ENCODE measurements around the gene ATP11A. TPM values are rescaled to one million over a fixed set of nuclear protein-coding genes. Genes with fewer than 3 reads are reported as not detected.

Gene ATP11A
- total and polyA plus RNA-seq, 10 of the 15 experiments (the other 5 are each of a cell fraction or from before 2014, with no cell fraction given): 1.4 to 69.6 (median 14.4) TPM

- H3K9ac ChIP-seq (ENCODE audit: control insufficient read depth, insufficient read depth, low read length): no peak overlapping the region
- no peak for TF ChIP-seq SUZ12 (IDR thresholded peaks at IDR 0.05; ENCODE audit: unreplicated experiment)
- TF ChIP-seq CBX5 (IDR thresholded peaks at IDR 0.05; ENCODE audit: low read depth): no peak
- peaks cover 0 to 9% of the 10 kb centered on the region in 2 experiments; a peak in 2 of 4 replicates for H3K36me3 ChIP-seq (ENCODE audit: control insufficient read depth in 2 of 2, insufficient read depth in 2 of 2, low read length in 1 of 2)
- no peaks in the 10 kb centered on the region for H3K27me3 ChIP-seq (replicated peaks in 1 of 2; ENCODE audit: control insufficient read depth in 2 of 2, insufficient read depth in 2 of 2, low read length in 1 of 2)
- ChIA-PET CTCF (no interaction called here), POLR2A (no interaction called here), RAD21 (ENCODE audit: unreplicated experiment) (no interaction called here), SMC1A (ENCODE audit: uncharacterized antibody, unreplicated experiment) (interaction anchor here (0.7 kb wide), 1 partner anchor 10 kb away, joined by 3 read pairs; no protein-coding TSS in a partner anchor)
- H4K20me1 ChIP-seq (ENCODE audit: control insufficient read depth, insufficient read depth): no peaks in the 10 kb centered on the region
- no peak overlapping the region for H3K4me2 ChIP-seq (ENCODE audit: control insufficient read depth, insufficient read depth)
- DNase-seq (ENCODE audit: low read depth, low spot score) (no peak), ATAC-seq (no peak), FAIRE-seq (no peak)
- intact Hi-C loops (cut with micrococcal nuclease; ENCODE audit: unreplicated experiment) (no loop called here), in situ Hi-C loops (cut with MboI) (no loop called here)
- peaks cover 15% of the 10 kb centered on the region for H3K79me2 ChIP-seq (ENCODE audit: control insufficient read depth, insufficient read depth, low read length)
- H3K4me3 ChIP-seq: no peak overlapping the region
- no peaks in the 10 kb centered on the region for H3K9me3 ChIP-seq (replicated peaks; ENCODE audit: control insufficient read depth, insufficient read depth, low read length)
- BruUV-seq (replicated peaks): no TSS peak
- peaks cover 13% of the 10 kb centered on the region for H3K4me1 ChIP-seq (ENCODE audit: control insufficient read depth, insufficient read depth, low read length)
- H3K27ac ChIP-seq (ENCODE audit: control insufficient read depth, insufficient read depth): no peak overlapping the region
- 96% methylated on average over 8 of the region's 8 CpGs for WGBS (ENCODE audit: insufficient coverage, insufficient replicate concordance, low lambda C conversion rate, missing lambda C conversion rate)
- no peak overlapping the region for H2AFZ ChIP-seq (ENCODE audit: control insufficient read depth, low read depth, low read length)
Measured at GRCh38 chr13:112772929-112773328, 83.1 kb downstream of the ATP11A start.

- intact Hi-C loops (cut with micrococcal nuclease; ENCODE audit: unreplicated experiment) (no loop called here), in situ Hi-C loops (cut with MboI) (no loop called here)
- no peak overlapping the region for H3K27ac ChIP-seq (ENCODE audit: control insufficient read depth, insufficient read depth)
- no peak overlapping the region for H3K9ac ChIP-seq (ENCODE audit: control insufficient read depth, insufficient read depth, low read length)
- no peaks in the 10 kb centered on the region for H3K9me3 ChIP-seq (replicated peaks; ENCODE audit: control insufficient read depth, insufficient read depth, low read length)
- no peak overlapping the region for H3K4me2 ChIP-seq (ENCODE audit: control insufficient read depth, insufficient read depth)
- no peak overlapping the region for H2AFZ ChIP-seq (ENCODE audit: control insufficient read depth, low read depth, low read length)
- 74% methylated on average over 24 of the region's 25 CpGs for WGBS (ENCODE audit: insufficient coverage, insufficient replicate concordance, low lambda C conversion rate, missing lambda C conversion rate)
- DNase-seq (ENCODE audit: low read depth, low spot score) (no peak), ATAC-seq (no peak), FAIRE-seq (no peak)
- peaks cover 8% of the 10 kb centered on the region for H3K79me2 ChIP-seq (ENCODE audit: control insufficient read depth, insufficient read depth, low read length)
- ChIA-PET POLR2A (no interaction called here), RAD21 (ENCODE audit: unreplicated experiment) (no interaction called here), SMC1A (ENCODE audit: uncharacterized antibody, unreplicated experiment) (interaction anchor here (0.7 kb wide), 1 partner anchor 9 kb away, joined by 3 read pairs; no protein-coding TSS in a partner anchor), CTCF (no interaction called here)
- TF ChIP-seq ZNF24 (IDR thresholded peaks at IDR 0.05) (no peak), IRF5 (IDR thresholded peaks at IDR 0.05; ENCODE audit: borderline replicate concordance) (no peak), ZBTB33 (IDR thresholded peaks at IDR 0.05) (no peak), TCF7 (IDR thresholded peaks at IDR 0.05; ENCODE audit: borderline replicate concordance) (no peak), MAX (IDR thresholded peaks at IDR 0.05; ENCODE audit: low read depth, low read length) (no peak), ZNF207 (IDR thresholded peaks at IDR 0.05; ENCODE audit: borderline replicate concordance) (no peak), CBX5 (IDR thresholded peaks at IDR 0.05; ENCODE audit: low read depth) (no peak), IKZF1 (conservative IDR thresholded peaks at IDR 0.05) (no peak), CHD4 (IDR thresholded peaks at IDR 0.05) (no peak), BACH1 (IDR thresholded peaks at IDR 0.05; ENCODE audit: borderline replicate concordance) (no peak), SMC3 (IDR thresholded peaks at IDR 0.05; ENCODE audit: borderline replicate concordance, low read length) (no peak)
- peaks cover 4% of the 10 kb centered on the region; the same call in 1 of the 2 replicates for H3K4me1 ChIP-seq (ENCODE audit: control insufficient read depth, insufficient read depth, low read length)
- H3K4me3 ChIP-seq: no peak overlapping the region
- no peaks in the 10 kb centered on the region for H4K20me1 ChIP-seq (ENCODE audit: control insufficient read depth, insufficient read depth)
- no peaks in the 10 kb centered on the region for H3K27me3 ChIP-seq (replicated peaks in 1 of 2; ENCODE audit: control insufficient read depth in 2 of 2, insufficient read depth in 2 of 2, low read length in 1 of 2)
- BruUV-seq (replicated peaks): no TSS peak
- H3K36me3 ChIP-seq (ENCODE audit: control insufficient read depth in 2 of 2, insufficient read depth in 2 of 2, low read length in 1 of 2): peaks cover 0 to 9% of the 10 kb centered on the region in 2 experiments; a peak in 2 of 4 replicates
Measured at GRCh38 chr13:112773601-112774447, 84.0 kb downstream of the ATP11A start.

Measured in GM12878 (cell line).